ENCODE data around the gene TAS2R14. TPM values are rescaled to one million over a fixed set of nuclear protein-coding genes. Genes with fewer than 3 reads are reported as not detected.
A peak's percentile ranks its signal among the peaks of the same experiment; 100 is the strongest.

Gene TAS2R14
- polyA plus RNA-seq, 2 of the 4 experiments (the other 2 are of a cell fraction), result 0.80 to 4.1 TPM

- Histone ChIP-seq H3K4me2 (no peak within 1 kb of the TSS), H3K9me3 (no peaks in the 10 kb centered on the region), H3K27ac (no peak within 1 kb of the TSS), H3K4me1 (no peaks in the 10 kb centered on the region), H3K4me3 (no peak within 1 kb of the TSS)
- ChIA-PET CTCF (interaction anchor here (0.9 kb wide), 1 partner anchor 14 kb away, joined by 3 read pairs; no protein-coding TSS in a partner anchor), POLR2A (no interaction called here)
- no peak for ATAC-seq
- no peak for DNase-seq (ENCODE audit: low read depth in 1 of 2, low spot score in 1 of 2)
- 89% methylated on average over 5 of the region's 5 CpGs for WGBS (ENCODE audit: missing lambda C conversion rate)
- TF ChIP-seq MAZ (IDR thresholded peaks at IDR 0.05; ENCODE audit: borderline replicate concordance, low read depth, low read length), result no peak
- no peak for TF ChIP-seq RARB (CRISPR knock-in tag; IDR thresholded peaks at IDR 0.05)
- no peak for TF ChIP-seq HOXB13 (CRISPR knock-in tag; IDR thresholded peaks at IDR 0.05; ENCODE audit: low read depth)
- TF ChIP-seq GATA3 (IDR thresholded peaks at IDR 0.05; ENCODE audit: borderline replicate concordance), result no peak
- no peak for TF ChIP-seq ESRRA (IDR thresholded peaks at IDR 0.05; ENCODE audit: borderline replicate concordance, low read length)
- TF ChIP-seq POLR2AphosphoS2 (conservative IDR thresholded peaks at IDR 0.05; ENCODE audit: low read length), result no peak
- no peak for TF ChIP-seq ZNF302 (CRISPR knock-in tag; IDR thresholded peaks at IDR 0.05)
- TF ChIP-seq KDM5A (IDR thresholded peaks at IDR 0.05), result no peak
- no peak for TF ChIP-seq JUN (IDR thresholded peaks at IDR 0.05)
- no peak for TF ChIP-seq CBX8 (IDR thresholded peaks at IDR 0.05)
- no peak for FAIRE-seq
These were observed 10.2 kb downstream of the TAS2R14 start, which contains the start of gene PRH2 for GRCh38 chr12:10928746-10929286. Gene PRH2, plus strand, starts transcription at chr12:10929236. Its CDS starts 38 bp downstream, at chr12:10929274.

- no peaks in the 10 kb centered on the region for H3K9me3 ChIP-seq
- FAIRE-seq (no peak), ATAC-seq (no peak), DNase-seq (ENCODE audit: low read depth in 1 of 2, low spot score in 1 of 2) (no peak)
- H3K4me1 ChIP-seq, result no peaks in the 10 kb centered on the region
- ChIA-PET POLR2A (no interaction called here), CTCF (no interaction called here)
- H3K4me2 ChIP-seq, result no peak overlapping the region
- 95% methylated on average over 5 of the region's 5 CpGs for WGBS (ENCODE audit: missing lambda C conversion rate)
- no peak overlapping the region for H3K27ac ChIP-seq
- TF ChIP-seq NFE2L2 (conservative IDR thresholded peaks at IDR 0.05; ENCODE audit: low read length) (peak; percentile 55), MAFK (IDR thresholded peaks at IDR 0.05; ENCODE audit: partially characterized antibody) (peak; percentile 93), JUN (IDR thresholded peaks at IDR 0.05) (no peak), ESRRA (IDR thresholded peaks at IDR 0.05; ENCODE audit: borderline replicate concordance, low read length) (no peak), ATOH8 (CRISPR knock-in tag; IDR thresholded peaks at IDR 0.05; ENCODE audit: low read depth) (no peak), CHD4 (IDR thresholded peaks at IDR 0.05; ENCODE audit: borderline replicate concordance) (no peak), GATA3 (IDR thresholded peaks at IDR 0.05; ENCODE audit: borderline replicate concordance) (no peak), CBX8 (IDR thresholded peaks at IDR 0.05) (no peak), HMGXB4 (CRISPR knock-in tag; IDR thresholded peaks at IDR 0.05; ENCODE audit: borderline replicate concordance) (no peak), FOXS1 (CRISPR knock-in tag; IDR thresholded peaks at IDR 0.05) (no peak)
- H3K4me3 ChIP-seq, result no peak overlapping the region
These were observed 12.8 kb downstream of the TAS2R14 start for GRCh38 chr12:10926269-10926668.

GRCh38 chr12:10919809-10920208 lies 19.3 kb downstream of the TAS2R14 start:
- 91% methylated on average over 1 of the region's 1 CpG for WGBS (ENCODE audit: missing lambda C conversion rate)
- H3K27ac ChIP-seq, result no peak overlapping the region
- FAIRE-seq, result no peak
- ATAC-seq, result no peak
- CTCF ChIA-PET, result no interaction called here
- no peak overlapping the region for H3K4me2 ChIP-seq
- no peak for DNase-seq (ENCODE audit: low read depth in 1 of 2, low spot score in 1 of 2)
- no peak for TF ChIP-seq JUN (IDR thresholded peaks at IDR 0.05)
- no peak for TF ChIP-seq RNF2 (IDR thresholded peaks at IDR 0.05; ENCODE audit: borderline replicate concordance, low read depth)
- TF ChIP-seq FOSL2 (IDR thresholded peaks at IDR 0.05), result no peak
- no peak for TF ChIP-seq FOSL2 (CRISPR knock-in tag; IDR thresholded peaks at IDR 0.05)
- TF ChIP-seq HOXB5 (CRISPR knock-in tag; IDR thresholded peaks at IDR 0.05), result no peak
- TF ChIP-seq ESRRA (IDR thresholded peaks at IDR 0.05; ENCODE audit: borderline replicate concordance, low read length), result no peak
- TF ChIP-seq CHD4 (IDR thresholded peaks at IDR 0.05; ENCODE audit: borderline replicate concordance), result no peak
- H3K4me3 ChIP-seq, result no peak overlapping the region
- H3K4me1 ChIP-seq, result peaks cover 13% of the 10 kb centered on the region; the same call in 2 of the 3 replicates
- no peaks in the 10 kb centered on the region for H3K9me3 ChIP-seq
- POLR2A ChIA-PET, result no interaction called here

All from A549 (cell line).